Activated CD4-positive, alpha-beta T cell treated with anti-CD3 and anti-CD28 coated beads, Interleukin-2, amount 10 ng/mL, durations not matched to agents 24 days and 14 days (primary cell): ENCODE data around the gene STK10. TPM values are rescaled to one million over a fixed set of nuclear protein-coding genes. Genes with fewer than 3 reads are reported as not detected.

ENCODE experiments used
- total RNA-seq: library from RNA; stranded (reverse); gene quantifications from 2 replicates; pipeline ENCODE4 v1.2.3, GENCODE V29; 2022

STK10 gene
- total RNA-seq, 1 donor from 2014 or later = 87.9 TPM

Other genes starting within 250 kb of the STK10 start
- gene FBXW11, start 181.6 kb downstream of the STK10 start, total RNA-seq = 53.3 and 54.4 TPM in 2 replicates
- not detected in 2 replicates for gene EFCAB9, start 5.9 kb upstream of the STK10 start, total RNA-seq
- gene UBTD2, start 95.5 kb upstream of the STK10 start, total RNA-seq = 5.5 and 6.3 TPM in 2 replicates